Thyroid gland (tissue), 4 donors: Measurements from ENCODE around the gene TGM2. TPM values are rescaled to one million over a fixed set of nuclear protein-coding genes. Genes with fewer than 3 reads are reported as not detected.

Experiments
- DNase-seq, 2 donors: peaks; one replicate each; pipeline ENCODE4 v3.0.0-alpha.2; 2019
- H3K27ac ChIP-seq, 3 donors: fragments of 200-600 bp; sonication (generic); 1 replicate in 2 of 3; 2 replicates in 1 of 3; pipeline ENCODE4 v1.5.1; 2016 to 2019; ENCODE audit warnings: mild to moderate bottlenecking in 1 of 3, moderate library complexity in 1 of 3
- H3K27me3 ChIP-seq: fragments of 200-600 bp; sonication (generic); one replicate; pipeline ENCODE4 v1.5.1; 2019
- H3K36me3 ChIP-seq, 2 donors: fragments of 200-600 bp; sonication (generic); one replicate each; pipeline ENCODE4 v1.5.1; 2016 to 2019
- H3K4me1 ChIP-seq, 2 donors: fragments of 200-600 bp; sonication (generic); one replicate each; pipeline ENCODE4 v1.5.1; 2017 to 2019
- H3K4me3 ChIP-seq, 3 donors: fragments of 200-600 bp; sonication (generic); replicated peaks in 1 of 3; 1 replicate in 2 of 3; 2 replicates in 1 of 3; pipeline ENCODE4 v1.5.1; 2016; ENCODE audit warnings: mild to moderate bottlenecking in 1 of 3
- H3K9me3 ChIP-seq: fragments of 200-600 bp; sonication (generic); one replicate; pipeline ENCODE4 v1.5.1; 2017
- POLR2A ChIP-seq, 2 donors: fragments of 450-650 bp; IDR thresholded peaks; one replicate each; pipeline ENCODE4 v1.6.1; 2017; ENCODE audit warnings: antibody characterized with exemption in 2 of 2, mild to moderate bottlenecking in 2 of 2, moderate library complexity in 1 of 2
- WGBS, 2 donors: methylation state at CpG; one replicate each; pipeline ENCODE4 v1.1.5; 2017; 5-methylcytosine and 5-hydroxymethylcytosine counted together
- intact Hi-C: fragments of 100-400 bp; cut with DNase I; formaldehyde crosslinking; loops from one replicate; pipeline ENCODE4 v1.15.1; 2023
- total RNA-seq, 4 donors: library from RNA; depleted of rRNA; stranded (reverse); fragments of >200 nt; gene quantifications; one replicate each; pipeline ENCODE4 v1.2.3, GENCODE V29; 2016
- TF ChIP-seq, protein P1 (sequence below), 6 experiments: fragments of 200-600 bp in 3 of 6; fragments of 450-650 bp in 3 of 6; sonication (generic) in 3 of 6; IDR thresholded peaks; one replicate each; pipeline ENCODE4 v1.5.1; 2016 to 2019; ENCODE audit warnings: antibody characterized with exemption in 6 of 6, mild to moderate bottlenecking in 2 of 6, inconsistent platforms in 1 of 6, moderate library complexity in 1 of 6

TGM2 gene
- total RNA-seq, 4 donors from 2014 or later, result 16.9 to 133 (median 18.4) TPM

DNA sequence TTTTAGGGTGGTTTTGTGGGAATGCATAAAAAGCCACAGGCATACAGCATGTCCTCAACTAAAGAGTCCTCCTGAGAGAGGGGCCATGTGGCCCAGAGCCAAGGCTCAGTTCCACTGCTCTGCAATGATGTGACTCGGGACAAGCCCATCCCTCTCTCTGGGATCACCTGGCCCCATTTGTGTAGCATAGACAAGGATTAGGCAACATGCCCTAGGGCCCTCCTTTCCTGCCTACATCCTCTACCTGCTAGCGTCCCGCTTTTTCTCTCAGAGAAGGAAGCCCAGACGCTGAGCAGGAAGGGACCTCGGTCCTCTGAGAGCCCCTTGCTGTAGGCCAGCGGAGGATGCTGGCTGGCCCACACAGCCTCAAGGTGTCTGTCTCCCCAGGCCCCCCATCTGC, 8.8 kb downstream of the TGM2 start:
- H3K27ac ChIP-seq, result peak overlapping the region in 2 of 3 donors; percentile 76 to 77
- intact Hi-C loops, result no loop called here
- H3K9me3 ChIP-seq, result no peaks in the 10 kb centered on the region
- no peak for TF ChIP-seq POLR2A (IDR thresholded peaks at IDR 0.05)
- TF ChIP-seq, protein P1, sequence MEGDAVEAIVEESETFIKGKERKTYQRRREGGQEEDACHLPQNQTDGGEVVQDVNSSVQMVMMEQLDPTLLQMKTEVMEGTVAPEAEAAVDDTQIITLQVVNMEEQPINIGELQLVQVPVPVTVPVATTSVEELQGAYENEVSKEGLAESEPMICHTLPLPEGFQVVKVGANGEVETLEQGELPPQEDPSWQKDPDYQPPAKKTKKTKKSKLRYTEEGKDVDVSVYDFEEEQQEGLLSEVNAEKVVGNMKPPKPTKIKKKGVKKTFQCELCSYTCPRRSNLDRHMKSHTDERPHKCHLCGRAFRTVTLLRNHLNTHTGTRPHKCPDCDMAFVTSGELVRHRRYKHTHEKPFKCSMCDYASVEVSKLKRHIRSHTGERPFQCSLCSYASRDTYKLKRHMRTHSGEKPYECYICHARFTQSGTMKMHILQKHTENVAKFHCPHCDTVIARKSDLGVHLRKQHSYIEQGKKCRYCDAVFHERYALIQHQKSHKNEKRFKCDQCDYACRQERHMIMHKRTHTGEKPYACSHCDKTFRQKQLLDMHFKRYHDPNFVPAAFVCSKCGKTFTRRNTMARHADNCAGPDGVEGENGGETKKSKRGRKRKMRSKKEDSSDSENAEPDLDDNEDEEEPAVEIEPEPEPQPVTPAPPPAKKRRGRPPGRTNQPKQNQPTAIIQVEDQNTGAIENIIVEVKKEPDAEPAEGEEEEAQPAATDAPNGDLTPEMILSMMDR (IDR thresholded peaks at IDR 0.05), result no peak
- H3K4me1 ChIP-seq, result peaks cover 13 to 64% of the 10 kb centered on the region in 2 donors
- no peak overlapping the region for H3K4me3 ChIP-seq
- H3K36me3 ChIP-seq, result no peaks in the 10 kb centered on the region
- H3K27me3 ChIP-seq, result no peaks in the 10 kb centered on the region
- DNase-seq, result no peak
- WGBS, 2 donors, result 78 to 95% methylated on average over 5 to 6 of the region's 6 CpGs

DNA sequence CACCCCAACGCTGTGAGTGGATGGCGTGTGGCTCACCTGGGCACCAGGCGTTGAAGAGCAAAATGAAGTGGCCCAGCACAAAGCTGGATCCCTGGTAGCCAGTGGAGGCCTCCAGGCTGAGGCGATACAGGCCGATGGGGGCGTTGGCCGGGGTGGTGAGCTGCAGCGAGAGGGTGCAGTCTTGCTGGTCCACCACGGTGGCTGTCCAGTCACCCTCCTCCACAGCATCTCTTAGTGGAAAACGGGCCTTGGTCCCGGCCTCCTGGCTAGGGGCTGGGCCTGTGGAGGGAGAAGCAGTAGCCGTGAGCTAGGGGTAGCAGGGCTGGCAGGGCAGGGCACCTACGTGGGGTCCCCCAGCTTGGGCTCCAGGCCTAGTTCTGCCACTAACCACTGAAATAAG, 9.3 kb downstream of the TGM2 start:
- Histone ChIP-seq H3K36me3 (no peaks in the 10 kb centered on the region), H3K4me3 (no peak overlapping the region), H3K27me3 (no peaks in the 10 kb centered on the region), H3K27ac (peak overlapping the region in 2 of 3 donors; percentile 9 to 77), H3K9me3 (no peaks in the 10 kb centered on the region), H3K4me1 (peaks cover 13 to 64% of the 10 kb centered on the region in 2 donors)
- DNase-seq, result no peak
- TF ChIP-seq, protein P1 (IDR thresholded peaks at IDR 0.05), result no peak
- TF ChIP-seq POLR2A (IDR thresholded peaks at IDR 0.05), result no peak
- intact Hi-C loops, result no loop called here
- 89 to 92% methylated on average over 11 to 13 of the region's 13 CpGs for WGBS, 2 donors

DNA sequence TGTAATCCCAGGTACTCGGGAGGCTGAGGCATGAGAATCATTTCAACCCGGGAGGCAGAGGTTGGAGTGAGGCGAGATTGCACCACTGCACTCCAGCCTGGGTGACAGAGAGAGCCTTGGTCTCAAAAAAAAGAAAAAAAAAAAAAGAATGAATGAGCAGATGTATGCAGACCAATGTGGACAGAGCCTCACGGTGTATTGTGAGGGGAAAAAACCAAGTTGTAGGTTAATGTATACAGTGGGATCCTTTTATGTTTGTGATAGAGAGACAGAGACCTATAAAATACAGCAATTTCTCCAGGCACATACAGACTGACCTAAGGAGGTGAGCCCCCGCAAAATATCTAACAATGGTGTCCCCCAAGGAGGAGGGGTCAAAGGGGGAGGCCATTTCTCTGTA, 11.7 kb downstream of the TGM2 start:
- H3K9me3 ChIP-seq, result no peaks in the 10 kb centered on the region
- no peak overlapping the region for H3K4me3 ChIP-seq
- WGBS, 2 donors, result 88 to 90% methylated on average over 5 of the region's 5 CpGs
- H3K4me1 ChIP-seq, result peaks cover 13 to 62% of the 10 kb centered on the region in 2 donors
- intact Hi-C loops, result no loop called here
- no peak for DNase-seq
- no peaks in the 10 kb centered on the region for H3K36me3 ChIP-seq
- TF ChIP-seq POLR2A (IDR thresholded peaks at IDR 0.05), result no peak
- TF ChIP-seq, protein P1 (IDR thresholded peaks at IDR 0.05), result no peak
- H3K27me3 ChIP-seq, result no peaks in the 10 kb centered on the region
- H3K27ac ChIP-seq, result peak overlapping the region; percentile 12 to 87 (median 68)

DNA sequence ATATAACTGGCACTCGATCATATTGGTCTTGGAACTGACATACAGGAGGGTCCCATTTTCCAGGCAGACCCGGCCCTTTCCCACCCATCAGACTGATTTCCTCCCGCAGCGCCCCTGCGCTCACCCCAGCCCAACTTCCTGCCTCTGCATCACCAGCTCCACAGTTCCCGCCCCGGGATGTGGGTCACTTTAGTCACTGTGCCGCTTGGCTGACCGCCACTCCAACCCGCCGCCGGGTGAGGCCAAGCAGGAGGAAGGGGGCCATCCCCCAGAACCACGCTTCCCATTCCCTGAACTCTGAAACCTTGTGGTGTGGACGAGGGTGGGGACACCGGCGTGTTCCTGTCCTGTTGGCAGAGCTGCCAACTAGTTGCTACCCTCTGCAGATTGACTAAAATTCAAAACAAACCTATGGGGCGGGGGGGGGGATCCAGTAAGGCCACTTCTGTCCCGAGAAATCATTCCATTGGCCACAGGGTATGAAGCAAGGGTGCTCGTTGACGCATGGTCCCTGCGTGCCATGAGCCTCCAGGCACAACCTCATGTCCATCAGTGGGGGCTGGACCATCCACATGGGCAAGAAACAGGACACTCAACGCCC, 12.3 kb downstream of the TGM2 start:
- Histone ChIP-seq H3K9me3 (no peaks in the 10 kb centered on the region), H3K27me3 (no peaks in the 10 kb centered on the region), H3K27ac (peak overlapping the region; percentile 65 to 87 (median 68)), H3K4me1 (peaks cover 13 to 55% of the 10 kb centered on the region in 2 donors), H3K36me3 (no peaks in the 10 kb centered on the region), H3K4me3 (peak overlapping the region in 1 of 3 donors; percentile 13)
- TF ChIP-seq POLR2A (IDR thresholded peaks at IDR 0.05), result no peak
- TF ChIP-seq, protein P1 (IDR thresholded peaks at IDR 0.05), result no peak
- peak; percentile 93 to 95 for DNase-seq
- 11 to 14% methylated on average over 15 to 19 of the region's 22 CpGs for WGBS, 2 donors
- intact Hi-C loops, result no loop called here

DNA sequence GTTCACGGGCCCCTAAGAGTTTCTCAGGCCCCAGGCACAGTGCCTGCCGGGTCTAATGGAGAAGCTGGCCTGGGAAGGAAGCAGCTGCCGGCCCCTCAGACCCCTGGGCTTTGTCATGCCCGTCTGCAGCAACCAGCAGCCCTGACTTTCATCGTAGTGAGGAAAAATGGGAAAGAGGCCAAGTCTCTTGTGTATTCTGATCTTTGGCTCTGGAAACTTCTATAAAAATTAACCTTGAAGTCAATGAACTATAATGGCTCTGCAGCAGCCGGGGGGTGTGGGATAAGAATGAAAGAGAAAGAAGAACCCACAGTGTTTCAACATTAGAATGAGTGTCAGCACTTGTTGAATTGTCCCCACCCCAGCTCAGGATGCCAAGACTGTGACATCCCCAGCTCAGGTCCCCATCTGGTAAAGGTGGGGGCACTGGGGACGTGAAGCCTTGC, 12.9 kb downstream of the TGM2 start:
- H3K27ac ChIP-seq, result peak overlapping the region; percentile 65 to 87 (median 68)
- DNase-seq, result peak; percentile 47 to 51
- intact Hi-C loops, result no loop called here
- H3K4me3 ChIP-seq, result peak overlapping the region in 1 of 3 donors; percentile 13
- TF ChIP-seq POLR2A (IDR thresholded peaks at IDR 0.05), result no peak
- TF ChIP-seq, protein P1 (IDR thresholded peaks at IDR 0.05), result no peak
- H3K36me3 ChIP-seq, result no peaks in the 10 kb centered on the region
- no peaks in the 10 kb centered on the region for H3K27me3 ChIP-seq
- WGBS, 2 donors, result 4 to 6% methylated on average over 7 of the region's 7 CpGs
- H3K9me3 ChIP-seq, result no peaks in the 10 kb centered on the region
- peaks cover 11 to 50% of the 10 kb centered on the region in 2 donors for H3K4me1 ChIP-seq
